K562 (cell line): ENCODE measurements around the gene SRP54. TPM values are rescaled to one million over a fixed set of nuclear protein-coding genes. Genes with fewer than 3 reads are reported as not detected.

ENCODE experiments used
- ATAC-seq: fragments of 200-7000 bp; cut with Tn5 transposase; 3 replicates; pipeline ENCODE4 v1.9.1; 2020; ENCODE audit warnings: moderate library complexity
- BruUV-seq: library from RNA; stranded (reverse); fragments of 400-500 nt; replicated peaks from 2 replicates; lab custom pipeline; 2021; lab: Mats Ljungman, UMichigan
- CTCF ChIA-PET: fragments of 300-600 bp; formaldehyde crosslinking; extraction: SDS; loops from one replicate; lab custom pipeline; 2021; ENCODE audit warnings: low intra/inter-chr PET ratio; lab: Yijun Ruan, JAX
- POLR2A ChIA-PET: fragments of 300-600, 350-650 bp; sonication (Branson Sonifier 250); formaldehyde crosslinking; extraction: SDS; loops from one replicate; lab custom pipeline; 2021; ENCODE audit warnings: antibody characterized with exemption, inconsistent platforms; lab: Yijun Ruan, JAX
- DNase-seq, 4 experiments: peaks; one replicate each; pipeline versions ENCODE4 v3.0.0 to v3.0.0-alpha.2; 2011 to 2018; ENCODE audit warnings: low spot score in 3 of 4, mixed read lengths in 3 of 4; ENCODE audit errors: extremely low read depth in 1 of 4
- FAIRE-seq: peaks from 2 replicates; lab custom pipeline; 2011; peaks lifted over from hg19 to GRCh38; lab: Jason Lieb, UNC
- H2AFZ ChIP-seq: 2 replicates; pipeline ENCODE4 v1.6.0; 2011; ENCODE audit warnings: low read depth, low read length, control low read depth, inconsistent platforms
- H3K27ac ChIP-seq: fragments of 200-600 bp; 3 replicates; pipeline ENCODE4 v1.8.0; 2011; ENCODE audit warnings: low read depth, mild to moderate bottlenecking, control low read depth, inconsistent platforms, low read length, moderate library complexity, mixed read lengths; ENCODE audit errors: extremely low read depth
- H3K27me3 ChIP-seq, 2 experiments: fragments of 300-600 bp in 1 of 2; 2 replicates in 1 of 2; 3 replicates in 1 of 2; pipeline versions ENCODE4 v1.6.0 to v1.8.0; 2011; ENCODE audit warnings: inconsistent platforms in 2 of 2, low read length in 2 of 2, mild to moderate bottlenecking in 1 of 2, mixed read lengths in 1 of 2, moderate library complexity in 1 of 2; ENCODE audit not compliant: control insufficient read depth in 2 of 2, insufficient read depth in 2 of 2
- H3K36me3 ChIP-seq: fragments of 300-600 bp; 3 replicates; pipeline ENCODE4 v1.8.0; 2011; ENCODE audit warnings: mild to moderate bottlenecking, low read length, inconsistent platforms; ENCODE audit not compliant: control insufficient read depth, insufficient read depth
- H3K4me1 ChIP-seq, 2 experiments: fragments of 200-600 bp in 1 of 2; replicated peaks in 1 of 2; 2 replicates in 1 of 2; 3 replicates in 1 of 2; pipeline versions ENCODE4 v1.5.1 to v1.8.0; 2011; ENCODE audit warnings: inconsistent platforms in 2 of 2, low read length in 2 of 2, mild to moderate bottlenecking in 1 of 2, mixed read lengths in 1 of 2, moderate library complexity in 1 of 2; ENCODE audit not compliant: control insufficient read depth in 2 of 2, insufficient read depth in 2 of 2
- H3K4me2 ChIP-seq: 2 replicates; pipeline ENCODE4 v1.6.1; 2011; ENCODE audit warnings: low read length, control low read depth, inconsistent platforms, mixed read lengths; ENCODE audit not compliant: insufficient read depth
- H3K4me3 ChIP-seq: fragments of 200-600 bp; sonication (generic), shearing (Covaris generic); 2 replicates; pipeline ENCODE4 v1.5.1; 2016; ENCODE audit warnings: control low read depth, inconsistent platforms
- H3K79me2 ChIP-seq: fragments of 200-600 bp; 3 replicates; pipeline ENCODE4 v1.8.0; 2011; ENCODE audit warnings: low read length, inconsistent platforms; ENCODE audit not compliant: control insufficient read depth, insufficient read depth
- H3K9ac ChIP-seq, 2 experiments: 2 replicates each; pipeline versions ENCODE4 v1.6.0 to v1.6.1; 2011; ENCODE audit warnings: low read depth in 2 of 2, low read length in 2 of 2, control low read depth in 1 of 2, inconsistent platforms in 1 of 2, mild to moderate bottlenecking in 1 of 2, mixed read lengths in 1 of 2; ENCODE audit not compliant: insufficient read depth in 1 of 2
- H3K9me1 ChIP-seq: one replicate; pipeline ENCODE4 v1.6.0; 2011; ENCODE audit warnings: inconsistent platforms, mild to moderate bottlenecking, low read length, moderate library complexity; ENCODE audit not compliant: control insufficient read depth, insufficient read depth
- H3K9me3 ChIP-seq: replicated peaks from 2 replicates; pipeline ENCODE4 v1.5.1; 2011; ENCODE audit warnings: low read depth, low read length, inconsistent platforms; ENCODE audit not compliant: control insufficient read depth, insufficient read depth
- H4K20me1 ChIP-seq: replicated peaks from 2 replicates; pipeline ENCODE4 v1.6.1; 2011; ENCODE audit warnings: low read length, inconsistent platforms, mixed read lengths; ENCODE audit not compliant: control insufficient read depth, insufficient read depth
- CCNT2 ChIP-seq: IDR thresholded peaks from 2 replicates; pipeline ENCODE4 v1.6.1; 2011; ENCODE audit warnings: borderline replicate concordance, low read depth, mild to moderate bottlenecking, moderate library complexity, mixed read lengths, low read length; ENCODE audit not compliant: insufficient read length; ENCODE audit errors: extremely low read depth
- ESRRA ChIP-seq: fragments of 450-650 bp; IDR thresholded peaks from 2 replicates; pipeline ENCODE4 v1.6.1; 2014; ENCODE audit warnings: low read depth, mild to moderate bottlenecking, moderate library complexity, borderline replicate concordance
- ETV1 ChIP-seq: fragments of 450-650 bp; conservative IDR thresholded peaks from 2 replicates; pipeline ENCODE4 v1.6.1; 2016; ENCODE audit warnings: missing genetic modification characterization, control low read depth, low read depth, missing compliant biosample characterization
- ETV5 ChIP-seq: sonication (generic); formaldehyde crosslinking; IDR thresholded peaks from 2 replicates; pipeline ENCODE4 v1.4.0; 2020; ENCODE audit warnings: low read depth, mild to moderate bottlenecking, missing genetic modification reagents
- KAT7 ChIP-seq: sonication (generic); formaldehyde crosslinking; IDR thresholded peaks from 2 replicates; pipeline ENCODE4 v1.8.0; 2022; ENCODE audit warnings: missing genetic modification reagents, mild to moderate bottlenecking, borderline replicate concordance
- NFIC ChIP-seq: fragments of 450-650 bp; IDR thresholded peaks from 2 replicates; pipeline ENCODE4 v1.6.1; 2017; ENCODE audit warnings: mild to moderate bottlenecking, inconsistent platforms
- NR3C1 ChIP-seq: sonication (generic); formaldehyde crosslinking; IDR thresholded peaks from 2 replicates; pipeline ENCODE4 v1.8.1; 2022; ENCODE audit warnings: missing genetic modification reagents
- PML ChIP-seq: IDR thresholded peaks from 2 replicates; pipeline ENCODE4 v1.6.1; 2012; ENCODE audit warnings: low read length, inconsistent platforms
- POLR2A ChIP-seq: fragments of 450-650 bp; conservative IDR thresholded peaks from 2 replicates; pipeline ENCODE4 v1.6.1; 2016
- POLR2B ChIP-seq: fragments of 450-650 bp; IDR thresholded peaks from 2 replicates; pipeline ENCODE4 v1.6.1; 2018; ENCODE audit warnings: low read depth; ENCODE audit not compliant: partially characterized antibody
- RBBP5 ChIP-seq: fragments of 200-600 bp; sonication (generic); IDR thresholded peaks from 2 replicates; pipeline ENCODE4 v1.6.1; 2012; ENCODE audit warnings: borderline replicate concordance, mild to moderate bottlenecking, low read length, control low read depth, inconsistent platforms; ENCODE audit not compliant: insufficient read depth, poor library complexity, severe bottlenecking
- ZFP30 ChIP-seq: fragments of 250-450 bp; sonication (Bioruptor Pico); IDR thresholded peaks from 2 replicates; pipeline ENCODE4 v1.8.0; 2022; ENCODE audit warnings: moderate library complexity, mild to moderate bottlenecking, inconsistent platforms, borderline replicate concordance
- whole genome bisulfite sequencing: fragments of 100-300 bp; shearing (Covaris generic); methylation state at CpG from one replicate; pipeline ENCODE4 v1.1.6; 2016; ENCODE audit warnings: low coverage, mixed read lengths; ENCODE audit not compliant: insufficient coverage; ENCODE audit errors: missing lambda C conversion rate; 5-methylcytosine and 5-hydroxymethylcytosine counted together
- in situ Hi-C: fragments of 300-500 bp; cut with MboI; formaldehyde crosslinking; loops from 4 replicates; pipeline ENCODE4 v1.15.0; 2018; ENCODE audit warnings: inconsistent platforms, mixed read lengths
- intact Hi-C: fragments of 100-400 bp; cut with micrococcal nuclease; formaldehyde crosslinking; loops from 2 replicates; pipeline ENCODE4 v1.14.2; 2022
- polyA plus RNA-seq, 8 experiments: library from polyadenylated mRNA; depleted of rRNA in 4 of 8; stranded (reverse) in 5 of 8; unstranded in 3 of 8; fragments of >200 nt; fragmentation: Nextera tagmentation in 2 of 8; fragmentation: Illumina TruSeq in 1 of 8; extraction: Ambion mirVana in 2 of 8; extraction: Trizol in 1 of 8; gene quantifications; 2 replicates each; pipeline versions ENCODE4 v1.2.1 to v1.2.3, GENCODE V29; 2011 to 2014; ENCODE audit warnings: inconsistent platforms in 1 of 8, missing spikeins in 1 of 8
- total RNA-seq, 7 experiments: library from RNA; depleted of rRNA in 6 of 7; stranded (reverse); fragments of >200 nt in 6 of 7; fragmentation: Illumina TruSeq in 2 of 7; extraction: Trizol in 2 of 7; gene quantifications; 2 replicates each; pipeline versions ENCODE4 v1.2.1 to v1.2.3, GENCODE V29; 2011 to 2021; ENCODE audit warnings: low replicate concordance in 1 of 7
- TF ChIP-seq, protein P1 (sequence below), 2 experiments: IDR thresholded peaks; 2 replicates each; pipeline ENCODE4 v1.6.1; 2012; ENCODE audit warnings: improper control_type of control experiment in 2 of 2, low read depth in 2 of 2, low read length in 2 of 2, borderline replicate concordance in 1 of 2
- TF ChIP-seq, protein P2 (sequence below): fragments of 450-650 bp; IDR thresholded peaks from 2 replicates; pipeline ENCODE4 v1.6.1; 2016; ENCODE audit warnings: borderline replicate concordance
- TF ChIP-seq, protein P3 (sequence below): fragments of 250-450 bp; sonication (Bioruptor Pico); IDR thresholded peaks from 2 replicates; pipeline ENCODE4 v1.4.0; 2020

Gene SRP54
- total and polyA plus RNA-seq, 9 of the 15 experiments (the other 6 are each of a cell fraction or from before 2014, with no cell fraction given), result 28.6 to 69.8 (median 51.7) TPM

DNA sequence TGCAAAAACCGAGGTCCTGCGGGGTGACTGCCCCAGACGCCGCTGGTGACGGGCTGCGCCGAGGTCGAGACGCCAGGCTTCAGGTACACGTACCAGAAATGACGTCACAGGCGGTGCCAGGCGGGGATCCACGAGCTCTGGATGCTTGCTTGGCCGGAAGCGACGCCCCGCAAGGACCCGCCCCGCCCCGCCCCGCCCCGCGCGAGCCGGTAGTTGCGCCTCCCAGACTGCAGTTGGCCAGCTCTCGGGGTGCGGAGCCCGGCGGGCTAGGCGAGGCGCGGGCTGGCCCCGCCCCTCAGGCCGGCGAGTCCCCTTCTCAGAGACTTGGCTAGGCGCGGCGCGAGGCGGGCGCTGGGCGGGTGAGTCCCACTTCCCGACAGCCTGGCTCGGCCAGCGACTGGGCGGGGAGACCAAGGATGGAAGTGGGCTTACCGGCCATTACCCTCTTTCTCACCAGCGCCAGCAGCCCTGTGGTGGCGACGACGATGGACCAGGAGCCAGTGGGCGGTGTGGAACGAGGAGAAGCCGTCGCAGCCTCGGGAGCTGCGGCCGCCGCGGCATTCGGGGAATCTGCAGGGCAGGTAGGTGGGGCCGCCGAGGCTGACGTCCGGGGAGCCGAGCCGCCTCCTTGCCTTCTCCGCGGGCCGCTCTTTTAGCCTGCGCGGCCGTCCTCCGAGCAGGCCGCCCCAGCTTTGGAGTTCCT lies 63.4 kb downstream of the SRP54 start, which contains the start of gene FAM177A1:
Gene FAM177A1, plus strand, starts transcription at position 225 of the 703 bp plus-strand sequence. Its CDS starts 192 bp downstream, at position 417.
- CTCF ChIA-PET, result no interaction called here
- peak; percentile 71 for TF ChIP-seq ETV5 (CRISPR knock-in tag)
- peak; percentile 78 for TF ChIP-seq CCNT2
- TF ChIP-seq ESRRA, result peak; percentile 8; the same call in 1 of the 2 replicates
- TF ChIP-seq KAT7 (CRISPR knock-in tag), result no peak
- peak; percentile 26; the same call in 1 of the 2 replicates for TF ChIP-seq NFIC
- 0 out of 2 replicates have a peak, but pooled peaks have one; percentile 35 for TF ChIP-seq PML
- TF ChIP-seq RBBP5, result peak; percentile 77
- TF ChIP-seq ZFP30, result no peak
- TF ChIP-seq, protein P1, sequence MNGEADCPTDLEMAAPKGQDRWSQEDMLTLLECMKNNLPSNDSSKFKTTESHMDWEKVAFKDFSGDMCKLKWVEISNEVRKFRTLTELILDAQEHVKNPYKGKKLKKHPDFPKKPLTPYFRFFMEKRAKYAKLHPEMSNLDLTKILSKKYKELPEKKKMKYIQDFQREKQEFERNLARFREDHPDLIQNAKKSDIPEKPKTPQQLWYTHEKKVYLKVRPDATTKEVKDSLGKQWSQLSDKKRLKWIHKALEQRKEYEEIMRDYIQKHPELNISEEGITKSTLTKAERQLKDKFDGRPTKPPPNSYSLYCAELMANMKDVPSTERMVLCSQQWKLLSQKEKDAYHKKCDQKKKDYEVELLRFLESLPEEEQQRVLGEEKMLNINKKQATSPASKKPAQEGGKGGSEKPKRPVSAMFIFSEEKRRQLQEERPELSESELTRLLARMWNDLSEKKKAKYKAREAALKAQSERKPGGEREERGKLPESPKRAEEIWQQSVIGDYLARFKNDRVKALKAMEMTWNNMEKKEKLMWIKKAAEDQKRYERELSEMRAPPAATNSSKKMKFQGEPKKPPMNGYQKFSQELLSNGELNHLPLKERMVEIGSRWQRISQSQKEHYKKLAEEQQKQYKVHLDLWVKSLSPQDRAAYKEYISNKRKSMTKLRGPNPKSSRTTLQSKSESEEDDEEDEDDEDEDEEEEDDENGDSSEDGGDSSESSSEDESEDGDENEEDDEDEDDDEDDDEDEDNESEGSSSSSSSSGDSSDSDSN (IDR thresholded peaks at IDR 0.05; ENCODE audit: borderline replicate concordance in 1 of 2, low read depth in 2 of 2, low read length in 2 of 2), result peak; percentile 65 to 78; a peak in 2 of 4 replicates
- TF ChIP-seq NR3C1 (CRISPR knock-in tag), result 0 out of 2 replicates have a peak, but pooled peaks have one; percentile 40
- TF ChIP-seq POLR2B, result peak; percentile 81
- TF ChIP-seq POLR2A, result peak; percentile 88
- TF ChIP-seq ETV1 (tag), result 0 out of 2 replicates have a peak, but pooled peaks have one; percentile 13
- TF ChIP-seq, protein P2, sequence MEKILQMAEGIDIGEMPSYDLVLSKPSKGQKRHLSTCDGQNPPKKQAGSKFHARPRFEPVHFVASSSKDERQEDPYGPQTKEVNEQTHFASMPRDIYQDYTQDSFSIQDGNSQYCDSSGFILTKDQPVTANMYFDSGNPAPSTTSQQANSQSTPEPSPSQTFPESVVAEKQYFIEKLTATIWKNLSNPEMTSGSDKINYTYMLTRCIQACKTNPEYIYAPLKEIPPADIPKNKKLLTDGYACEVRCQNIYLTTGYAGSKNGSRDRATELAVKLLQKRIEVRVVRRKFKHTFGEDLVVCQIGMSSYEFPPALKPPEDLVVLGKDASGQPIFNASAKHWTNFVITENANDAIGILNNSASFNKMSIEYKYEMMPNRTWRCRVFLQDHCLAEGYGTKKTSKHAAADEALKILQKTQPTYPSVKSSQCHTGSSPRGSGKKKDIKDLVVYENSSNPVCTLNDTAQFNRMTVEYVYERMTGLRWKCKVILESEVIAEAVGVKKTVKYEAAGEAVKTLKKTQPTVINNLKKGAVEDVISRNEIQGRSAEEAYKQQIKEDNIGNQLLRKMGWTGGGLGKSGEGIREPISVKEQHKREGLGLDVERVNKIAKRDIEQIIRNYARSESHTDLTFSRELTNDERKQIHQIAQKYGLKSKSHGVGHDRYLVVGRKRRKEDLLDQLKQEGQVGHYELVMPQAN, result peak; percentile 21; the same call in 1 of the 2 replicates
- TF ChIP-seq, protein P3, sequence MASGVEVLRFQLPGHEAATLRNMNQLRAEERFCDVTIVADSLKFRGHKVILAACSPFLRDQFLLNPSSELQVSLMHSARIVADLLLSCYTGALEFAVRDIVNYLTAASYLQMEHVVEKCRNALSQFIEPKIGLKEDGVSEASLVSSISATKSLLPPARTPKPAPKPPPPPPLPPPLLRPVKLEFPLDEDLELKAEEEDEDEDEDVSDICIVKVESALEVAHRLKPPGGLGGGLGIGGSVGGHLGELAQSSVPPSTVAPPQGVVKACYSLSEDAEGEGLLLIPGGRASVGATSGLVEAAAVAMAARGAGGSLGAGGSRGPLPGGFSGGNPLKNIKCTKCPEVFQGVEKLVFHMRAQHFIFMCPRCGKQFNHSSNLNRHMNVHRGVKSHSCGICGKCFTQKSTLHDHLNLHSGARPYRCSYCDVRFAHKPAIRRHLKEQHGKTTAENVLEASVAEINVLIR (CRISPR knock-in tag), result peak; percentile 84

More for the DNA sequence above, 63.4 kb downstream of the SRP54 start, which contains the start of gene FAM177A1:
- Histone ChIP-seq H3K4me2 (peak within 1 kb of the TSS; percentile 87), H2AFZ (peak within 1 kb of the TSS; percentile 94), H3K27ac (peak within 1 kb of the TSS; percentile 86), H3K9ac (peak within 1 kb of the TSS; percentile 81 to 96), H4K20me1 (no peaks in the 10 kb centered on the region), H3K9me3 (no peaks in the 10 kb centered on the region), H3K4me3 (peak within 1 kb of the TSS; percentile 69), H3K9me1 (no peaks in the 10 kb centered on the region), H3K36me3 (0 out of 3 replicates have a peak, but pooled peaks cover 5% of the 10 kb centered on the region), H3K79me2 (peaks cover 42% of the 10 kb centered on the region), H3K27me3 (no peaks in the 10 kb centered on the region), H3K4me1 (peaks cover 9 to 16% of the 10 kb centered on the region in 2 experiments; a peak in 4 of 5 replicates)
- under 1% methylated on average over 40 of the region's 77 CpGs for WGBS
- no TSS peak for BruUV-seq
- intact Hi-C loops (loop anchor here (1.0 to 10.0 kb wide), 3 partner anchors 77 to 359 kb away; partner anchors contain the start of genes NFKBIA and PRORP), in situ Hi-C loops (no loop called here)
- ATAC-seq (peak; percentile 96), FAIRE-seq (peak; percentile 84), DNase-seq (peak; percentile 92 to 96 (median 93))
- POLR2A ChIA-PET, result interaction anchor here (0.6 to 1.5 kb wide), 3 partner anchors 9 to 1096 kb away, joined by 3 to 6 read pairs (median 6); partner anchors contain the start of genes PPP2R3C and PRORP
